H1 (cell line): ENCODE data around the gene SLC22A23. TPM values are rescaled to one million over a fixed set of nuclear protein-coding genes. Genes with fewer than 3 reads are reported as not detected.

Experiments used
- CHD7 ChIP-seq: fragments of 300-600 bp; sonication (generic); IDR thresholded peaks from 2 replicates; pipeline ENCODE4 v1.7.1; 2012; ENCODE audit warnings: low read length, moderate library complexity, mild to moderate bottlenecking, inconsistent platforms; ENCODE audit not compliant: insufficient replicate concordance
- polyA plus RNA-seq, 7 experiments: library from polyadenylated mRNA; depleted of rRNA in 3 of 7; stranded (reverse) in 5 of 7; unstranded in 2 of 7; fragments of >200 nt in 5 of 7; fragments of 200-250 nt in 2 of 7; gene quantifications; 1 replicate in 5 of 7; 2 replicates in 1 of 7; 4 replicates in 1 of 7; pipeline versions ENCODE4 v1.2.1 to v1.2.3, GENCODE V29; 2011 to 2013; ENCODE audit warnings: missing spikeins in 2 of 7, mixed read lengths in 2 of 7
- total RNA-seq: library from RNA; stranded (reverse); fragmentation: NEBNext Ultra II Directional; extraction: Animal tissue kit (Norgen Biotek cat#: 25700); gene quantifications from 2 replicates; pipeline ENCODE4 v1.2.1, GENCODE V29; 2021

SLC22A23 gene
- total and polyA plus RNA-seq, 2 of the 8 experiments (the other 6 are each of a cell fraction or from before 2014, with no cell fraction given): 9.9 to 38.4 TPM

GRCh38 chr6:3267162-3267561 is 189.7 kb downstream of the SLC22A23 start (continued):
- TF ChIP-seq CHD7: no peak
